Central memory CD4-positive, alpha-beta T cell (primary cell): ENCODE data around the gene SAAL1.

Source experiments
- DNase-seq: peaks from one replicate; pipeline ENCODE4 v3.0.0; 2022

The SAAL1 gene

DNA sequence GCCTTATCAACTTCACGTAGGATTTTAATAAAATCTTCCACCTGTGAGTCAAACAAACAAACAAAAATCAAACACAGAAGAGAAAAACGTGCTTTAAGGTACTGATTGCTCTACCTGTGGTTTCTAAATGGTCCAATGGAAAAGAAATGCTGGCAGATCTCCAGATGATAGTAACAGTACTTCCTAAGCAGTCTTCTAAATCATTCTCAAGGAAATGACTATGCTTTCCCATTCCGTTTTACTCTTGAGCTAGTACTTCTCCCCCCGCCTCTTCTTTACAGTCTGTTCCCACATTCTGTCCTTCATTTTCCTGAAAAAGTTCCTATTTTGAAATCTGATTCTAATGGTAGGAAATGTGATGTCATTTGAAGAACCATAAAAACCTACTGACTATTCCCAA is 25.4 kb downstream of the SAAL1 start:
- no peak for DNase-seq

DNA sequence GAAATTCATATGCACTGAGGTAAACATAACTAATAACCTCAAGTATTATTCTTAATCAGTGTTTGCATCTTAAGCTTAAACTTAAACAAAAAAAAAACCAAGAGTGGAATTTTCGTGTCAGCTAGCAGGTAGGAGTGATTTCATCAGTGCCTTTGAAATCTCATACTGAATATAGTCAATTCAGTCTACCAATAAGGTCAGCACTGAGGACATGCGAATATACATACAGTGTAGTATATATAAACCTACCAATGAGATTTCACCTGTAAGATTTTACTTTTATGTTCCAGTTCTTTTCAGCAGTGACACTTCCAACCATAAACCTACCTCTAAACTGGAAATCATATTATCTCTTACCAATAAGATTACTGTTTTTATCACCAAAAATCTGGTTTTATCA is 27.0 kb downstream of the SAAL1 start:
- DNase-seq, result no peak

DNA sequence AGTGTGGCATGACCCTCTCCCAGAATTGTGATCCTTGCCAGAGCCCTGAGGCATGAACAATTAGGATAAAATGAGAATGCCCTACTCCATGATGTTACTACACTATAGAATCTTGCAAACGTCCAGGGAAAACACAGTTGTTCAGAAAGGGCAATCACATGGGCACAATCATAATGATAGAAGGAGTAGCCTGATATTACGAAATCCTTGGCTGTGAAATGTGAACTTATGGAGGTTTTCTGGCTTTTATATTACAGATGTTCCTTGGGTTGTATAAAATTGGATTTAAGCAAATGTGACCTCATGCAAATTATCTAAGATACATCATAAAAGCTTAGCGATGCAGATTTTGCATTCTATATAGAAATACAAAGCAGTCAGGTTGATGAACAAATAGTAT is 30.4 kb downstream of the SAAL1 start:
- DNase-seq, result no peak

DNA sequence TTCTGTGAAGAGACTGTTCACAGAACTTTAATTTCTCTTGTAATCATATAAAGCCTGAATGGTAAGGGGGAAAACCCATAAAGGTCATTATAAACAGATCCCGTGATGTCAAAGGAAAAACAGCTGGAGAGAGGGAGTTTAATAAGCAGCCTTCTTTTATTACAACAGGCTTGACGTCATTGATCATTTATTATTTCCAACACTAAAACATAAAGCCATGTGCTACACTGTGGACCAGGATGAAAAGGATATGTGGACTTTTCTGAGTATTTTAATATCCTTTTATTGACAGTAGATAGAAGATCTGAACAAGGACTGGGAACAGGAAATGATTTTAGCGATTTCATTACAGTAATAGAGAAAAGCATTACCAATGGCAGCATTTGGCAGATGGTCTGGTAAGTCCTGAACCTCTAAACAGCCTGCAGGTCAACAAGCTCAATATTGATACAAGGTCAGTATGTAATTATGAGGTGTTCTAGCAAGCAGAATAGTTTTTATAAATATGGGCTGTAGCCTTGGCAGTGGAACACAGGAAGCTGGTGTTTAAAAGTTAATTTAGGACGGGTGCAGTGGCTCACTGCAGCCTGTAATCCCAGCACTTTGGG is 34.7 kb downstream of the SAAL1 start:
- no peak for DNase-seq

DNA sequence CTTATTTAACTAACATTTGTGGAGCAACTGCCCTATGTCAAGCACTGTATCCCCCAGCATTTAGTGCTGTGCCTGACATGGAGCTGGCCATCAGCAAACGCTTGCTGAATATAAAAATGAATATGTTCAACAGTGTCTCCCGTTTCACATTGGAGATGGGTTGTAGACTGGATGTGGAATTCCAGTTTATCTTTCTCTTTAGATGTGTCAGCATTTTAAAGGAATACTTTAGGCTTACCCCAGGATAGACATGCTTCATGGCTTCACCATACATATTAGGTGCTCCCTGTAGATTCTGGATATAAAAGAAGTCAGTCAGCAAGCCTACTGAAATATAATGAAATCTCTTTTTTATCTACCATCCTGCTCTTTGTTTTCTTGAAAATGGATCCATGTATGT is 38.5 kb downstream of the SAAL1 start:
- DNase-seq, result no peak

DNA sequence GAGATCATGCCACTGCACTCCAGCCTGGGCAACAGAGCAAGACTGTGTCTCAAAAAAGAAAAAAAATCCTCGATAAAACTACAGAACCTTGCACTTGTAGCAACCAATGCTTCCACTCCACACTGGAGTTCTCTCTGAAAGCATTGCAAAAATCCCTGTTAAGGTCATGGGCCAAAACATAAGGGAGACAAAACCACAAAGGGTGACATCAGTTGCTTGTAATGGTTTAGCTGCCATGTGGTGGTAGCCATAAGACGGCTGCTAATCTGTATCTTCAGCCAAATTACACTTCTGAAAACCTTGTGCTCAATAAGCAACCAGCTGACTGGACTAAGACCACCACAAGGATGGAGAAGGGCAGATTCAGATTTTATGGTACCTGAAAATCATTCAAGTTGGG is 39.3 kb downstream of the SAAL1 start:
- DNase-seq, result no peak

DNA sequence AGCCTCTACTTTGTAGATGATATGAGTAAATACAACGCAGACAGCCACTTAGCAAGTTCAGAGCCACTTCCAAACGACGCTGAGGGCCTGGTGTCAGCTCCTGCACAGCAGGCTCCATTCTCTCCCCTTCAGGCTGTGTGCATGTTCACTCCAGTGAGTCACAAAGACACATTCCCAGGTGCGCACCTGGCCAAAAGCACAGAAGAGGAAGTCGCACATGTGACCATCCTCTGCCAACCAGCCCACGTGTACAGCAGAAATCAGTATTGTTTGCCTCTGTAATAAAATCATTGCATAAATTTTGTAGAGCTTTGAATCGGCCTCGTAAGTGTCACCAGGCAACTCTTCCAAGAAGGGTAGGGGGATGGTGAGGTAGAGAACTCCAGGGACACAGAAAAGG is 40.3 kb downstream of the SAAL1 start:
- no peak for DNase-seq

DNA sequence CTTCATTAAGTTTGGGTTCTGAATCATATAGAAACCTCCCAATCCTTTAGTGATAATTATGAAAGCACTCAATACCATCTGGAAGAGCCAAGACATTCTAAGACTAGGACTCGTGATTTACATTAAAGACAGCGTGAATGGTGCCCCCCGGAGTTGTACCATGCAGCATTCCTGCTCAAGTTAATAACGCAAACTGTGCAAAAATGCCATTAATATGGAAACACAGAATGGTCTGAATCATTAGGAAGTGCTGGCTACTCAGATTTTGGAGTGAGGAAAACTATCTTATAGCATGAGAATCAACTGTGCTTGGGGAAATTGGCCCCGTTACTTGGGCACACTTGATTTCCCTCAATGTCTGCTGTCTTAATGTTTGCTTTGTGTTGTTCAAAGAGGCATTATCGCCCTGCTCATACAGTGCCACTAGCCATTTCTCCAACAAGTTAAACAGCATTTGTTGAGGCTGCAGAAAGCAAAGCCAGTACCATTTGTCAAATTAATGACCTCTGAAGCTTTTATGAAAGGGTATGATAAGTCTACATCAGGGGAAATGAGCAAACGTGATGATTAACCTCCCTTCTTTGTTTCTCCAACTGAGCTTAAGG is 41.3 kb downstream of the SAAL1 start:
- no peak for DNase-seq

DNA sequence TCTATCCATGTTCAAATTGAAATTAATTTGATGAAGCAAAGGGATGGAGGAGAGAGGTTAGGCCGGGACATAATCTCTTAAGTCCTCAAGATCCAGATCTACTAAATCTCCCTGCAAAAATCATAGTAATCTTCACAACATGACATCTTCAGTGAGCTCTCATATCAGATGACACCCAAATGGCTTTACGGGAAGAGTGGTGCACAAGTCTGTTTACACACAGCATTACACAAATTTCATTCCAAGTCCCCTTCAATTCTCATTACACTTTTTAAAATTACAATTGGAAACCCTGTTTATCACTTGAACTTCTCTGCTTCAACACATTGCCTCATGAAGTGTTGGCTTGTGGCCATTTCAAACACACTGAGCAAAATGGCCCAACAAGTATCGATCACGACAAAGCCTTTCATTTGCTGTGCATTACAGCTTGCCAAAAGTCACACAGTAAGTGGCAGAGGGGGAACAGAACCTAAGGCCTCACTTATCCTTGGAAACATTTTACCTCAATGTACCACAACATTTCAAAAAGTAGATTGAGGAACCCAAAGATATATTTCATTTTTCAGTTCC is 41.9 kb downstream of the SAAL1 start:
- DNase-seq, result no peak

DNA sequence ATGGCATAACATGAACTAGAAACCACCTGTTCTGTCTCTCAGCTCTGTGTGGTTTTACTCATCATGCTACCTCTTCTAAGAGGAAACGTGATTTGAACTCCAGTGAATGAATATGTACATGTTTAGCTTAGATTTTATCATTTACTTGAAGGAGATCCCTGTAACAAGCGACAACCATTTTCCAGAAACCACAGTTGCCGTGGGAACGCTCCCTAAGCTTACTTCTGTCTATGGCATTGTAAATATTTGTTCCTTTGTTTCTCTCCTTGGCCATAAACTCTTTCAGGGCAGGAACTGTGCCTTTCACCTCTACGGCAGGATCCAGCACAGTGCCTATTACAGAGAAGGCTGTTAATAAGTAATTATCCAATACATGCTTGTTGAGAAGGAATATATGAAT is 42.8 kb downstream of the SAAL1 start:
- no peak for DNase-seq

DNA sequence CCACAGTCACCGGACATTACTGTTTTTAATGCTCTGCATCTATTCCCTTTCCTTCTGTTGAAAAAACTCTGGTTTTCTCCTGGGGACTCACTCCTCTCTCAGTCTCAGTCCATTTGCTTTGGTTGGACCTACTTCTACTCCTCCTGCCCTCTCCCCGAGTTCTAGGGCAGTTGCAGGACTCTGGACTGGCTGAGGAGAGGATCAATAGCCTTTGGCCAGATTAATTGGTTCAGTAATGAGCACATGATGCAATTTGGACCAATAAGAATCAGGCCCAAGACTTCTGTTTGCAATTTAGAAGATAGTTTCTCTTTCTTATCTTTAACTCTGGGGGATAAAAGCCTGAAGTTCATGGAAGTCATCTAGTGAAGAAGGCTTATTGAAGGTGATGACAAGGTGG is 44.5 kb downstream of the SAAL1 start:
- DNase-seq, result no peak

DNA sequence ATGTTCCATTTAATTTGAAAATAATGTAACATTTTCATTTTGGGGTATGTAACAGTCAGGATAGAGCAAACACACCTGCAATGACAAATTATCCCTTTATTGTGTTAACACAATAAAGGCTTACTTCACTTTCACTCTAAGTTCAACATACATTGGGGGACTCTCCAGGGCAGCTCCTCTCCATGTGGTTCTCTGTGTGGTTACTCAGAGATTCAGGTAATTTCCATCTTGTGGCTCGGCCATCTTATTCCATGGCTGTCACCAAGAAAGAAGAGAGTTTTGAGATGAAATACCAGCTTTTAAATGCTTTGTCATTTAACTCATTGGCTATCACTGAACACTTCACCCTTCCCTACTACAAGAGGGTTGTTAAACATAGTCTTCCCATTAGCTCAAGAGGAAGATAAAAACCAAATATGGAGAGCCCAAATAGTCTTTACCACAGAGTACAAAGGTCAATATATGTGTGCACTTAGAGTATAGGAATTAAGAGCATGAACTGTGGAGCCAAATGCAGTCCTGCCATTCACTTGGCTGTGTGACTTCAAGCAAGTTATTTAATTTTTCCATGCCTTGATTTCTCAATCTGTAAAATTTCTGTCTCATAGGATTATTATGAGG is 49.2 kb downstream of the SAAL1 start:
- no peak for DNase-seq

DNA sequence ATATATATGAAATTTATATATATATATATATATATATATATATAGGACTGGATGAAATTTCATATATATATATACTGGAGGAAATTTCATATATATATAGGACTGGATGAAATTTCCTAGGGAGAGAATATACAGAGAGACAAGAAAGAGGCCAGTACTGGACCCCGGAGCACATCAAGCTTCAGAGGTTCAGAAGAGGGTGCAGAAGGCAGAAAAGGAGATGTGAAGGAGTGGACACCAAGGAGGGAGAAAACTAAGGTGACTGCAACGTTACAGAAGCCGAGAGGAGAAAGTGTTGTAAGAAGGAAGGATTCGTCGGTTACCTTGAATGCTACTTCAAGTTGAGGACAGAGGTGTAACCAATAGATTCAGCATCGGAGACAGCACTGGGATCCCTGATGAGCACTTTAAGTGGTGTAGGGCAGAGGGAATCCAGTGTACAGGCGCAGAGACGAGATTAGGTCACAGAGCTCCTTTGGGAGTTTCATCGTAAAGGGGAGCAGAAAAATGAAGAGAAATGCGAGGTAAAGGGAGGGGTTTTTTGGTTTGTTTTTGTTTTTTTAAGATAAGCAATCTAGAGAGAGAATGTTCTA is 51.3 kb downstream of the SAAL1 start:
- no peak for DNase-seq

DNA sequence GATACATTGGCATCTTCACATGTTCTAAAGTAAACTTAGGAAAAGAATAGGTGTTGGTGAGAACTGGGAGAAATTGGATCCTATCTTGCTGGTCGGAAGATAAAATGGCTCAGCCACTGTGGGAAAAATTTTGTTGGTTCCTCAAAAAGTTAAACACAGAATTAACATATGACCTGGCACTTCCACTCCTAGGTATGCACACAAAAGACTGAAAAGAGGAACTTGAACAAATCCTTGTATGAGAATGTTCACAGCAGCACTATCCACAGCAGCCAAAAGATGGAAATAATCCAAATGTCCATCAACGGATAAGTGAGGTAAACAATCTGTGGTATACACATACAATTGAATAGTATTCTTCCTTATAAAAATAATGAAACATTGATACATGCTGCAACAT is 55.0 kb downstream of the SAAL1 start:
- no peak for DNase-seq

DNA sequence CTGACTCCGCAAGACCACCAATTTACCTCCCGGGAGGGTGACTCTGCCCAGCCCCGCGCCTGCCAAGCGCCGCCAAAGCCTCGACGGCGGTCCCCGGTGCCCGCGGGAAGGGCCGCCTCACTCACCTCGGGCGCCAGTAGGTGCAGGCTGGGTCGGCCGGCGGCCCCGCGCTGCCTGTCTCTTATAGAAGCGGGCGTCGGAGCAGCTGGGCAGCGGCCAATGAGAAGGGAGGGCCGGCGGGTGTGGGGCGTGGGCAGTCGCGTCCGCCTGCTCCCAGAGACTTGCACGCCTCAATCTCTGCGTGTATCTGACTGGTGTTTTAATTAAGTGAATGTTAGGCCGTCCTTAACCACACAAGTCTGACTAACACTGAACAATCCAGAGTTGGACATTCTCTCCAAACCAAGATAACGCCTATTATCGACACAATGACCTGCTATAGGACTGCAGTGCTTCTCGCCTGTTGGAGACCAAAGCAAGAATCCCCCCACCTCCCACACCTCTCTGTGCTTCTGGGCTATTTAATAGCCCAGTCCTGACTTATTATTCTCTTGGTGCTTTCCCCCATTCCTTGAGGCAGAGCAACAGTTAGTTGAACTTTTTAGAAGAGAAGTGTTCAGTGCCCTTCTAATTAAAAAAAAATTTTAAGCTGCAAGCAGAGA is 59.6 kb downstream of the SAAL1 start, which contains the start of gene TPH1:
Gene TPH1, minus strand, starts transcription at position 154 of the 662 bp plus-strand sequence. CDS start 5,507 bp downstream, outside the sequence.
- DNase-seq, result no peak

DNA sequence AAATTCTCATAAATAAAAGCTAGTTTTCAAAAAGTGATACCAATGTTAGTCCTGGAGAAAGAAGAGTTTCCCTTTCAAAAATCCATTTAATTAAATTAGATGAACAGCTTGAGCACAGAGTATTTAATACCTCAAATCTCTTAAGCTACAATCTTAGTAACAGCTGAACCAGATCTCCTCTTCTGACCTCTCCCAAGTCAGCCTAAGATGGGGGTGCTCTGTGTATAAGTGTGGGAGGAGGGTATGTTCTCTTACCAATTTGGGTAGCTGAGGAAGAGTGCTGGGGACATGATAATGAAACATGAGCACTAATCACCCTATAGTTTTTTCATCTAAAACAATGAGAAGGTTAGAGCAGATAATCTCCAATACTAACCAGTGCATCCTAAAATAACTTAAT is 69.4 kb downstream of the SAAL1 start:
- no peak for DNase-seq
